K562 (cell line): Measurements from ENCODE around the gene SCAMP1.

Source experiments
- EP300 ChIP-seq: IDR thresholded peaks from 2 replicates; pipeline ENCODE4 v1.6.1; 2012; ENCODE audit warnings: low read length, improper control_type of control experiment
- ETS1 ChIP-seq: conservative IDR thresholded peaks from 2 replicates; pipeline ENCODE4 v1.6.1; 2011; ENCODE audit warnings: low read depth, mild to moderate bottlenecking, low read length; ENCODE audit not compliant: control insufficient read depth
- MAFK ChIP-seq: IDR thresholded peaks from 2 replicates; pipeline ENCODE4 v1.6.1; 2011; ENCODE audit warnings: low read length, improper control_type of control experiment
- NONO ChIP-seq, 2 experiments: fragments of 200-400 bp in 1 of 2; fragments of 450-650 bp in 1 of 2; formaldehyde crosslinking in 1 of 2; IDR thresholded peaks; 2 replicates each; pipeline ENCODE4 v1.6.1; 2017; ENCODE audit warnings: low read depth in 2 of 2, mild to moderate bottlenecking in 2 of 2, moderate library complexity in 2 of 2, low read length in 1 of 2
- POLR2AphosphoS5 ChIP-seq: IDR thresholded peaks from 2 replicates; pipeline ENCODE4 v1.6.1; 2011; ENCODE audit warnings: mild to moderate bottlenecking, low read depth, low read length, moderate library complexity; ENCODE audit not compliant: control insufficient read depth, insufficient read depth
- RBM15 ChIP-seq: fragments of 200-400 bp; formaldehyde crosslinking; IDR thresholded peaks from 2 replicates; pipeline ENCODE4 v1.6.1; 2018; ENCODE audit warnings: mild to moderate bottlenecking, low read length, moderate library complexity; ENCODE audit not compliant: insufficient read depth
- RBM34 ChIP-seq: fragments of 200-400 bp; formaldehyde crosslinking; IDR thresholded peaks from 2 replicates; pipeline ENCODE4 v1.6.1; 2018; ENCODE audit warnings: low read length, borderline replicate concordance; ENCODE audit not compliant: insufficient read depth
- TBP ChIP-seq: optimal IDR thresholded peaks from 2 replicates; pipeline ENCODE3; 2011; ENCODE audit warnings: low read depth, low read length, improper control_type of control experiment
- ZBTB49 ChIP-seq: sonication (generic); formaldehyde crosslinking; IDR thresholded peaks from 2 replicates; pipeline ENCODE4 v1.8.0; 2022; ENCODE audit warnings: missing genetic modification reagents, mild to moderate bottlenecking, borderline replicate concordance
- TF ChIP-seq, protein P1 (sequence below), 2 experiments: fragments of 450-650 bp in 1 of 2; sonication (generic) in 1 of 2; formaldehyde crosslinking in 1 of 2; IDR thresholded peaks in 1 of 2; conservative IDR thresholded peaks in 1 of 2; 2 replicates each; pipeline versions ENCODE4 v1.6.1 to v1.8.1; 2016 to 2023; ENCODE audit warnings: mild to moderate bottlenecking in 2 of 2, moderate library complexity in 2 of 2, inconsistent platforms in 1 of 2, missing genetic modification reagents in 1 of 2
- TF ChIP-seq, protein P2 (sequence below): fragments of 450-650 bp; formaldehyde crosslinking; IDR thresholded peaks from 2 replicates; pipeline ENCODE4 v1.4.0; 2020; ENCODE audit warnings: mild to moderate bottlenecking, mixed read lengths

DNA sequence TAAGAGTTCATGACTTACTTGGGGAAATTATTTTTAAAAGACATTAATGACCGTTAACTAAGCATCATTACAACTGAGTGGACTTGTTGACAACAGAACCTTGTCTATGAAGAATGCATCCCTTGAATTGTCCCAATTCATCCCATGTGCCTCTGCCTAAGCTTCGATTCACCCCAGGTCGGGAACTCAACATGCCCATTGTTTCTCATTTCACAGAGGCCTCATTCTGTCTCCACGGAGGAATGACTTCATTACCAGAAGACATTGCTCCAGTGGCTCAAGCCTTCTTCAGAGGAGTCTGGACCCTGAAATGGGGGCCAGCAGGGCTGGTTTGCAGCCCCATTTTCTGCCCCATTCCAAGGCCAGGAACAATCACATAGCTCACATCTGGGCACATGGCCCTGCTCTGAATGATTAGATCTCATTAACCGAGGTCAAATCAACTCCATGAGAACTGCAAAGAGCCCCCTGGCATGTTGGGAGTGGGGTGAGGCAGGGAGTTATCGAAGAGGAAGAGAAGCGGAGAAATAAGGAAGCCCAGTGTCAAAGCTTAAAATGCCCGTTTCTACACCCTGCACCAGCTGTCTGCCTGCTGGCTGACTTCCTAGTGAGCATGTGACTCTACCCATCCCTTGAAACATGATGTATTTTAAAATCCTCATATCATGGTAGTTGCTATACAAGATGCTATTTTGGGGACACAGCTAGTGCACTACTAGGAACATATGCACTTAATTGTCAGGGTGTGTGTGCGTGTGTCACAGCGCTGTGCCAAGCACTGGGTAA is 150.9 kb downstream of the SCAMP1 start:
- TF ChIP-seq RBM15 (no peak), ZBTB49 (no peak), NONO (IDR thresholded peaks at IDR 0.05; ENCODE audit: low read depth in 2 of 2, low read length in 1 of 2) (no peak), TBP (no peak), ETS1 (no peak), MAFK (no peak), EP300 (no peak), RBM34 (no peak), POLR2AphosphoS5 (no peak)
- TF ChIP-seq, protein P1, sequence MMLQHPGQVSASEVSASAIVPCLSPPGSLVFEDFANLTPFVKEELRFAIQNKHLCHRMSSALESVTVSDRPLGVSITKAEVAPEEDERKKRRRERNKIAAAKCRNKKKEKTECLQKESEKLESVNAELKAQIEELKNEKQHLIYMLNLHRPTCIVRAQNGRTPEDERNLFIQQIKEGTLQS (IDR thresholded peaks at IDR 0.05): no peak
- TF ChIP-seq, protein P1 (CRISPR knock-in tag; conservative IDR thresholded peaks at IDR 0.05): no peak
- TF ChIP-seq, protein P2, sequence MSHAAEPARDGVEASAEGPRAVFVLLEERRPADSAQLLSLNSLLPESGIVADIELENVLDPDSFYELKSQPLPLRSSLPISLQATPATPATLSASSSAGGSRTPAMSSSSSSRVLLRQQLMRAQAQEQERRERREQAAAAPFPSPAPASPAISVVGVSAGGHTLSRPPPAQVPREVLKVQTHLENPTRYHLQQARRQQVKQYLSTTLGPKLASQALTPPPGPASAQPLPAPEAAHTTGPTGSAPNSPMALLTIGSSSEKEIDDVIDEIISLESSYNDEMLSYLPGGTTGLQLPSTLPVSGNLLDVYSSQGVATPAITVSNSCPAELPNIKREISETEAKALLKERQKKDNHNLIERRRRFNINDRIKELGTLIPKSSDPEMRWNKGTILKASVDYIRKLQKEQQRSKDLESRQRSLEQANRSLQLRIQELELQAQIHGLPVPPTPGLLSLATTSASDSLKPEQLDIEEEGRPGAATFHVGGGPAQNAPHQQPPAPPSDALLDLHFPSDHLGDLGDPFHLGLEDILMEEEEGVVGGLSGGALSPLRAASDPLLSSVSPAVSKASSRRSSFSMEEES (CRISPR knock-in tag): no peak
